HG03520 (cell line): ENCODE measurements around the gene ARL13B.
"Not testable (repeated sequence)": the region's sequence is repeated elsewhere in the genome, so short reads cannot be mapped to it uniquely, and the experiment has no call there.

ENCODE experiments used
- ATAC-seq: cut with Tn5 transposase; IDR thresholded peaks from one replicate; pipeline ENCODE4 v1.9.1; 2021; ENCODE audit warnings: mild to moderate bottlenecking, moderate library complexity; ENCODE audit not compliant: unreplicated experiment

Gene ARL13B

GRCh38 chr3:93979850-93980676 is at the start of gene ARL13B:
Gene ARL13B (plus strand): TSS chr3:93980155. CDS start chr3:93980424, 269 bp downstream.
- ATAC-seq: peak; percentile 100

GRCh38 chr3:93931597-93932229 is 48.2 kb upstream of the ARL13B start:
- ATAC-seq: no peak

- ATAC-seq: no peak
Observed at GRCh38 chr3:93934366-93935046, 45.4 kb upstream of the ARL13B start.

GRCh38 chr3:93936549-93936948 is 43.4 kb upstream of the ARL13B start:
- no peak for ATAC-seq

- not testable (repeated sequence) for ATAC-seq
Observed at GRCh38 chr3:93937485-93937884, 42.5 kb upstream of the ARL13B start.

GRCh38 chr3:93949958-93950357 is 30.0 kb upstream of the ARL13B start:
- not testable (repeated sequence) for ATAC-seq

DNA sequence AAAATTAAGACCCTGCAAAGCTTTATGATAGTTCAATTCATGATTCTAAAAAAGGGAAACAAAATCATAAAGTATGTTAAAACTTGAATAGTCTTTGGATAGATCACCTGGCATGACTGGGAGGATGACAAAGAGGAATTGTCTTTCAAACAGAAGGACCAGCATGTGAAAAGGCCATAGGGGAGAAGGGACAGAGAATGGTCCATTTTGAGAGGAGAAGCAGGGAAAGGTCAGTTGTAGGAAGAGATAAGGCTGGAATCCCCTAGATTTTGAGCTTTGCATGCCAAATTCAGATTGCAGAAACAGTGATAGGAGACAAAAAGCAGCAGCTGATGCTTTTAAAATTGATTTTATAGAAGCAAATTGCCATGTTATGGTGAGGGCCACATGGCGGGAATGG is 18.9 kb upstream of the ARL13B start:
- ATAC-seq: no peak

GRCh38 chr3:93961489-93961888 is 18.5 kb upstream of the ARL13B start:
- ATAC-seq: no peak

GRCh38 chr3:93962798-93963197 is 17.2 kb upstream of the ARL13B start:
- no peak for ATAC-seq

DNA sequence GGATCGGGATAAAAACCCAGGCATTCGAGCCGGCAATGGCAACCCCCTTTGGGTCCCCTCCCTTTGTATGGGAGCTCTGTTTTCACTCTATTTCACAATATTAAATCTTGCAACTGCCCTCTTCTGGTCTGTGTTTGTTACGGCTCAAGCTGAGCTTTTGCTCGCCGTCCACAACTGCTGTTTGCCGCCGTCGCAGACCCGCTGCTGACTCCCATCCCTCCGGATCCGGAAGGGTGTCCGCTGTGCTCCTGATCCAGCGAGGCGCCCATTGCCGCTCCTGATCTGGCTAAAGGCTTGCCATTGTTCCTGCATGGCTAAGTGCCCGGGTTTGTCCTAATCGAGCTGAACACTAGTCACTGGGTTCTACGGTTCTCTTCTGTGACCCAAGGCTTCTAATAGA is 14.8 kb upstream of the ARL13B start:
- not testable (repeated sequence) for ATAC-seq

- ATAC-seq: no peak
Observed at GRCh38 chr3:93969443-93969842, 10.5 kb upstream of the ARL13B start.

- ATAC-seq: no peak
Observed at GRCh38 chr3:93969997-93970396, 10.0 kb upstream of the ARL13B start.

DNA sequence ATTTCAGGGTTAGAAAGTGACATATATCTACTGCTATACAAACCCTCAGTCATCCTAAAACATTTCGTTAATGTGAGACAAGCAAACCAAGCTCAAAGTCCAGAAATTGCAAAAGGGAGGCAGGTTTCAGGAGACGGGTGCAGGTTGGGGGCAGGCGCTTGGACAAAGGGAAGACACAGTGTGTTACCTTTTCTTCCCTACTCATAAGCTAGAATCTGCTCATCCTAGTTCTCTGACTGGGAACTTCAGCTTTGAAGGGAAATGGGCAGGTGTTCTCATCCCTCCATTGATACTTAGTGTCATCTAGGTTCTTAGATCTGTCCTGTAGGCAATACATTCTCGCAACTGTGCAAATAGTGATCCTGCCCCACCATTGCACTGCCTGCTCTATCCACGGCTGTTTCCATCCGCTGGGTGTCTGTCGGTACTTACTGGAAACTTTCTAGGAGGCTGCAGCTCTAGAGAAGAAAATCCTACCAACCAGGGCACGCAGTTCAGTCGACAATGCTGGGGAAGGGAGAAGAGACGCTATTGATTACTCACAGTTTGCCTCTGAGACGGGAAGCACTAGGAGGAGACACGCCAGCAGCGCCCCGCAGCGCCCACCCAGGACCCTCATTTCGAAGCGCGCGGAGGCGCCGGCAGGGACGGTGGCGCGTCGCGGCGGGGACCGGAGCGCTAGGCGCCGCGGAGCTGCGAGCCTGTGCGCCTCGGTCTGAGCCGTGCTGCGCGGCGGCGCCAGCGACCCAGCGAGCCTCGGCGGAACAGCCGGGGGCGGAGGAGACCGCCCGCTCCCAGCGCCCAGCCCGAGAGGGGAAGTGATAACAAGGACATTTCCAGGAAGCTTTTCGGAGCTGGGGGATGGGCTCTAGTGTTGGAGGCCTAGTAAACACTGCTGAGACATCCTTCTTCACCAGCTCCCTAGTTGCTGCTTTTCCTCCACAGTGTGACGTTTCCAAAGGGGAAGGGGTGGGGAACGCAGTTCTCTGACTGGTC is 6.5 kb upstream of the ARL13B start, which contains the start of gene PROS1:
Gene PROS1, minus strand, starts transcription at position 766 of the 996 bp plus-strand sequence. Its CDS starts 147 bp downstream, at position 619.
- peak; percentile 84 for ATAC-seq

GRCh38 chr3:93981649-93982048 is 1.7 kb downstream of the ARL13B start:
- no peak for ATAC-seq

DNA sequence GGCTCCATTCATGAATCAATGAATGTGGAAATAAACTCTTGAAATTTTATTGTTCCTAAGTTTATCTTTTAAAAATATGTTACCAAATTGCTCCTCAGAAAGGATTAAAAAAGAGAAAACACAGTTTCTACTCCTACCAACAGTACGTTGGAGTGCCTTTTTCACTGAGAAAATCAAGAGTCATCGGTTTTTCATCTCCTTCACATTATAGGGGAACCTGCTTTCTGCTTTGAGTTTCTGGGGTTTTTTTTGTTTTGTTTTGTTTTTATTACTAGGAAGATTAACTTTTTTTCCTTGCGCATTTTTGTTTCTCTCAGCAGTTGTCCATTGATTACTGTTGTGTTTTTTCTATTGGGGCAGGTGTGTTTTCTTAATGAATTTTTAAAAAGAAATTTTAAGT is 3.5 kb downstream of the ARL13B start:
- no peak for ATAC-seq

GRCh38 chr3:93984618-93985017 is 4.7 kb downstream of the ARL13B start:
- no peak for ATAC-seq

DNA sequence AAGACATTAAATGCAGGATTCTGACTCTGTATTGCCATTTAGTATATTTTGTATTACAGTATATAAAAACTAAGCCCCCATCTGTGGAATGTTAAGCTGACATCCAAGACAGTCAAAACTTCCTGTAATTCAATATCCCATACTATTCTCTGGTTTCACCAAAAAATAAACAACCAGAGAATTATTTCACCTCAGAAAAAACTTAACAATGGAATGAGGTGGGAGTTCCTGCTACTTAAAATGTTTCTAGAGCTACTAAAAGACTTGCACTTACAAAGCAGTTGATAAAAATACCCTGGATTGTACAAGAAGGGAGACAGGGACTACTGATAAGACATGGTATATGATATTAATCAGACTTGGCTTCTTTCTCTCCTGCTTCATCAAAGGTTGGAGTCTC is 8.3 kb downstream of the ARL13B start:
- ATAC-seq: no peak

DNA sequence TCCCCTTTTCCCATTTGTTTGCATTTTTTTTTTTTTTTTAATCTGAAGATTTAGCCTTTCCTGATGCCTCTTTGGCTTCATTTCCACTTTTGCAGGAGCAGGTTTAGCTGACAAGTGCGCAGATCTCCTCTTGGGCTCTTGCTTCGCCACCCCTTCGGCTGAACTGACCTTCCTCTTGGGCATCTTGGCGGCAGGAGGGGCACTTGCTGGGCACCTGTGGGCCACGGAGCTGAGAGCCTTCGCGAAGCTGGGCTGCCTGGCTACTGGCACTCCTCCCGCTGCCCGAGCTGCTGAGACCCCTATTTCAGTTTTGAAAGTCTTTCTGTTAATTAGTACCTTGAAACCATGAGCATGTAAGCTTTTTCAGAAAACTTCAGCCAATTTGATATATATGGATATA is 8.8 kb downstream of the ARL13B start:
- ATAC-seq: no peak

GRCh38 chr3:93989241-93989640 is 9.3 kb downstream of the ARL13B start:
- ATAC-seq: no peak

GRCh38 chr3:93991631-93992030 is 11.7 kb downstream of the ARL13B start:
- ATAC-seq: no peak
